GM10248 (cell line): ENCODE measurements around the gene SMIM12.
A peak's percentile ranks its signal among the peaks of the same experiment; 100 is the strongest.

Experiments
- CTCF ChIA-PET: fragments of 300-600 bp; sonication (Branson Sonifier 250); formaldehyde crosslinking; extraction: SDS; loops from one replicate; lab custom pipeline; 2021; ENCODE audit warnings: antibody characterized with exemption; lab: Yijun Ruan, JAX
- POLR2A ChIA-PET: fragments of 350-650 bp; sonication (Branson Sonifier 250); formaldehyde crosslinking; extraction: SDS; loops from one replicate; lab custom pipeline; 2020; ENCODE audit warnings: antibody characterized with exemption; lab: Yijun Ruan, JAX
- DNase-seq: peaks from one replicate; pipeline ENCODE4 v3.0.0; 2012; ENCODE audit errors: extremely low spot score
- TF ChIP-seq, protein P1 (sequence below): IDR thresholded peaks from 2 replicates; pipeline ENCODE4 v1.5.1; 2012; ENCODE audit warnings: mild to moderate bottlenecking, low read depth; ENCODE audit errors: extremely low read depth, missing control alignments, control extremely low read depth

Gene SMIM12

DNA sequence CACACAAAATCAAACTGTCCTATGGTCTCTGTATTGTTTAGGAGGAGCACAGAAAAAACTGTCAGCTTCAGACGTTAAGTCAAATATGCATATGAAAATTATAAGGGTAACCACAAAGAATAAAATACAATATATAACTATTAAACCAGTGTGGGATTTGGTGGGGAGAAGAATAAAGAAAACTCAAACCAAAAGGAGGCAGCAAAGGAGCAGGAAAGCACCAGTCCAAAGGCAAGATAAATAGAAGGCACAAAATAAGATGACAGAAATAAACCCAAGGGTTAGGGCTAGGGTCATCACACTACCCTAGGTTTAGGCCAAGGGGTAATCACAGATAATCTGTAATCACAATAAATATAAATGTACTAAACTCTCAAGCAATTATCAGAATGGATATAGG, 37.1 kb upstream of the SMIM12 start:
- CTCF ChIA-PET: interaction anchor here (1.5 kb wide), 1 partner anchor 13 kb away, joined by 3 read pairs; no protein-coding TSS in a partner anchor
- POLR2A ChIA-PET: no interaction called here
- TF ChIP-seq, protein P1, sequence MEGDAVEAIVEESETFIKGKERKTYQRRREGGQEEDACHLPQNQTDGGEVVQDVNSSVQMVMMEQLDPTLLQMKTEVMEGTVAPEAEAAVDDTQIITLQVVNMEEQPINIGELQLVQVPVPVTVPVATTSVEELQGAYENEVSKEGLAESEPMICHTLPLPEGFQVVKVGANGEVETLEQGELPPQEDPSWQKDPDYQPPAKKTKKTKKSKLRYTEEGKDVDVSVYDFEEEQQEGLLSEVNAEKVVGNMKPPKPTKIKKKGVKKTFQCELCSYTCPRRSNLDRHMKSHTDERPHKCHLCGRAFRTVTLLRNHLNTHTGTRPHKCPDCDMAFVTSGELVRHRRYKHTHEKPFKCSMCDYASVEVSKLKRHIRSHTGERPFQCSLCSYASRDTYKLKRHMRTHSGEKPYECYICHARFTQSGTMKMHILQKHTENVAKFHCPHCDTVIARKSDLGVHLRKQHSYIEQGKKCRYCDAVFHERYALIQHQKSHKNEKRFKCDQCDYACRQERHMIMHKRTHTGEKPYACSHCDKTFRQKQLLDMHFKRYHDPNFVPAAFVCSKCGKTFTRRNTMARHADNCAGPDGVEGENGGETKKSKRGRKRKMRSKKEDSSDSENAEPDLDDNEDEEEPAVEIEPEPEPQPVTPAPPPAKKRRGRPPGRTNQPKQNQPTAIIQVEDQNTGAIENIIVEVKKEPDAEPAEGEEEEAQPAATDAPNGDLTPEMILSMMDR: no peak

DNA sequence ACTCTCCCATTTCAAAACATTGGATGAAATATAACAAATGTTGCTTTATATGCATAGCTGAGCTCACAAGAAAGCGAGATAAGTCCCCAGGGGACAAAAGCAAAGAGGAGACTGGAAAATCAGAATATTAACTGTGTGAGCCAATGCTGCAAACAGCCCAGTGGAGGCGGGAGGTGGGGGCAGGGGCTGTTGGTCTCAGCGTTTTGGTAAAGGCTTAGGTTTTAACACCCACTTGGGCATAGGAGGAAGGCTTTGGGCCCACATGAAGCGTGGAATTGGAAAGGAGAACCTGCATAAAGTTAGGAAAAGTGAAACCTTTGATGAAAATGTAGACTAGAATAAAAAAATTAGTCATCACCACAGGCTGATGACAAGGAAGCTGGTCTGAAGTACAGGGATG, 30.2 kb upstream of the SMIM12 start:
- ChIA-PET POLR2A (no interaction called here), CTCF (interaction anchor here (1.7 kb wide), 1 partner anchor 23 kb away, joined by 6 read pairs; no protein-coding TSS in a partner anchor)
- no peak for DNase-seq
- TF ChIP-seq, protein P1: no peak

More for the DNA sequence above, 37.1 kb upstream of the SMIM12 start:
- DNase-seq: no peak

DNA sequence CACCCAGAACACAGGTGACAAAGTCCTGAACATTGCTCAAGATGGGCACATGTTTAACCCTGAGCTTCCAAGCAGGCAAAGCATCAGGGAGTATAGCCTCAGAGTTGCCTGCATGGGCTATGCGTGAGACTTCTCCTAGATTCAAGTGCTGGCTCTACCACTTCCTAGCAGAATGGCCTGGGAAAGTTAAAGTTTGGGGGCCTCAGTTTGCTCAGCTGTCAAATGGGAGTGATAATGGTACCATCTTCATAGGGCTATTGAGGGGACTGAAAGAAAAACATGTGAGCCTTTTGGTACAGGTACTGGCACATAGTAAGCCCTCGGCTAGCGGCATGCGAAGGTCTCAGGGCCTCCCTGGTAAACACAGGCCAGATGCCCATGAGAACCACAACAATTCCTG, 28.0 kb upstream of the SMIM12 start:
- POLR2A ChIA-PET: no interaction called here
- CTCF ChIA-PET: no interaction called here

DNA sequence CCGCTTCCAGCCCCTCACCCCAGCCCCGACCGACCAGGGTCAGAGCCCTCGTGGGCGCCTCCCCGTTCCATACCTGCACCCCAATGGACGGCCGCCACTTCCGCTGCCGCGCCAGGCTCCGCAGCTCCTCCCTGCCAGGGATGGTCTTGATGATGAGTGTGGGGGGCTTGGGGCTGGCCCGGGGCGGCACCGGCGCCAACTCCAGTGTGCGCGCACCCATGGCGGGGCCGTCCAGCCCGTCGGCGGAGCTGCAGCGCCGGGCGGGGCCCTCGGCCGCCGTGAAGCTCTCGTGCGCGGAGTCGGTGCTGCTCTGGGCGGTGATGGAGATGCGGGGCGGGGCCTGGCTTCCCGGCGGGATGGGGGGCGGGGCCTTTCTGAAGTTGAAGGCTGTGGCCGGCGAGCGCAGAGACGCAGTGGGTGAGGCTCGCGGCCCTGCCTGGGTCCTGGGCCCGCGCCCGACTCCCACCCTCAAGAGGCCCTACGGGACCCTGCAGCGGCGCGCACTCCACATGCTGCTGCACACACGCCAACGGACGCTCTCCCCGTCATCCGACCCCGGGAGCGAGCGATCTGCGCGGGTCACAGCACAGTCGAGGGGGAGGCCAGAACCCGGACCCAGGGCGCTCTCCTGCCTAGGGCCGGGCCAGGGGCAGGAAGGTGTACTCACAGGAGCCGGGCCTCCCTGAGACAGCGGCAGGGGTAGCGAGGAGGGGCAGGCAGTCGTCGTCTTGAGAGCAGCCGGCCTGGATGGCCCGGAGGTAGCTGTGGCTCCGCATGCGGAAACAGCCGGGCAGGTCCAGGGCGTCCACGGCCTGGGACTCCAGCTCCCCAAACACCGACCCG, 26.1 kb upstream of the SMIM12 start:
- TF ChIP-seq, protein P1: no peak
- CTCF ChIA-PET: interaction anchor here (0.7 to 4.1 kb wide), 5 partner anchors 9 to 42 kb away, joined by 3 to 23 read pairs (median 3); partner anchors contain the start of gene SMIM12
- POLR2A ChIA-PET: no interaction called here
- DNase-seq: peak; percentile 56

More for the DNA sequence above, 28.0 kb upstream of the SMIM12 start:
- TF ChIP-seq, protein P1: no peak
- no peak for DNase-seq

DNA sequence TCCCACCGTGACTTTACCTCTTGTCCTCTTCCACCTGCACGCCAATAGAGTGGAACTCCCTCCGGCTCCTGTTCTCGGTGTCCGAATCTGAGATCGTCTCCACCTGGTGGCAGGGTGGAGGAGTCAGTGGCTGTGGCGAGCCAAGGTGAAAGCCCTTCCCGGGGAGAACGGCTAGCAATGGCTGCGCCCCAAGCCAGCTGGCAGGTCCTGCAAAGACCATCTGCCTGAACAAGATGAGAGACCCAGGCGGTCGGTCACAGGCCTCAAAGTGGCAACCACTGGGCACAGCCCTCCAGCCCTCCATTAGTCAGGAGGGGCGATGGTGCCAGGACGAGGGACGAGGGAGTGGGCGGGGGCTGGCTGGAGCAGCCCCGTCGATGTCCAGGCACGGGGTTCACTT, 25.4 kb upstream of the SMIM12 start:
- DNase-seq: no peak
- TF ChIP-seq, protein P1: no peak
- POLR2A ChIA-PET: no interaction called here
- CTCF ChIA-PET: interaction anchor here (1.0 to 4.1 kb wide), 4 partner anchors 18 to 32 kb away, joined by 3 to 23 read pairs (median 3); partner anchors contain the start of gene SMIM12

DNA sequence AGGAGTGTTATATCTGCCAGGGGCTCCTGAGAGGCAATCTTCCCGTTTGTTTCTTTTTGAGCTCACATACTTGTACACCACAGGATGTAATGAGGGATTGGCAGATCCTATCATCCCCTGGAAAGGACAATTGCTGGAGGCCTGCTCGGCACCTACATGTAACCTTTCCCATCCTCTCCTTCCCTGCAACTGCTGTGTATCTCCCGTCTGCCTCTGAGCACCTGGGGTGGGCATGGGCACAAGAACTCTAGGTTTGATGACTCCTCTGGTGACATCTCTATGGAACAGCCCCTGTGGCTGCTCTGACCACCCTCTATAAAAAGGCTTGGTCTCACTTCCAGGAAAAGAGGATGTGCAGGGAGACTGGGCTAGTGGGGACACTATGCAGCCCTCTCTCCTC, 25.0 kb upstream of the SMIM12 start:
- TF ChIP-seq, protein P1: no peak
- ChIA-PET CTCF (interaction anchor here (1.0 to 4.1 kb wide), 4 partner anchors 8 to 31 kb away, joined by 3 to 23 read pairs (median 4); no protein-coding TSS in a partner anchor), POLR2A (no interaction called here)
- DNase-seq: no peak
